Activated naive CD8-positive, alpha-beta T cell treated with anti-CD3 and anti-CD28 coated beads for 36 hours (primary cell): ENCODE measurements around the gene SLC6A3. TPM values are rescaled to one million over a fixed set of nuclear protein-coding genes. Genes with fewer than 3 reads are reported as not detected.

Experiments
- DNase-seq: peaks from one replicate; pipeline ENCODE4 v3.0.0; 2021
- H3K27ac Mint-ChIP-seq: one replicate; pipeline ENCODE4 v1.8.0; 2022; ENCODE audit warnings: mild to moderate bottlenecking, moderate library complexity, mixed read lengths
- H3K27me3 Mint-ChIP-seq: one replicate; pipeline ENCODE4 v1.8.0; 2022; ENCODE audit warnings: mild to moderate bottlenecking, mixed read lengths
- H3K36me3 Mint-ChIP-seq: one replicate; pipeline ENCODE4 v1.8.0; 2021; ENCODE audit warnings: mild to moderate bottlenecking, mixed read lengths
- H3K4me1 Mint-ChIP-seq: one replicate; pipeline ENCODE4 v1.8.0; 2021; ENCODE audit warnings: mixed read lengths
- H3K4me3 Mint-ChIP-seq: one replicate; pipeline ENCODE4 v1.8.0; 2022; ENCODE audit warnings: mild to moderate bottlenecking, moderate library complexity, mixed read lengths
- H3K9me3 Mint-ChIP-seq: one replicate; pipeline ENCODE4 v1.8.0; 2022; ENCODE audit warnings: mixed read lengths
- total RNA-seq, 2 experiments: library from RNA; stranded (reverse); gene quantifications; one replicate each; pipeline ENCODE4 v1.2.3, GENCODE V29; 2021

The SLC6A3 gene
- total RNA-seq, 2 experiments from 2014 or later = not detected

DNA sequence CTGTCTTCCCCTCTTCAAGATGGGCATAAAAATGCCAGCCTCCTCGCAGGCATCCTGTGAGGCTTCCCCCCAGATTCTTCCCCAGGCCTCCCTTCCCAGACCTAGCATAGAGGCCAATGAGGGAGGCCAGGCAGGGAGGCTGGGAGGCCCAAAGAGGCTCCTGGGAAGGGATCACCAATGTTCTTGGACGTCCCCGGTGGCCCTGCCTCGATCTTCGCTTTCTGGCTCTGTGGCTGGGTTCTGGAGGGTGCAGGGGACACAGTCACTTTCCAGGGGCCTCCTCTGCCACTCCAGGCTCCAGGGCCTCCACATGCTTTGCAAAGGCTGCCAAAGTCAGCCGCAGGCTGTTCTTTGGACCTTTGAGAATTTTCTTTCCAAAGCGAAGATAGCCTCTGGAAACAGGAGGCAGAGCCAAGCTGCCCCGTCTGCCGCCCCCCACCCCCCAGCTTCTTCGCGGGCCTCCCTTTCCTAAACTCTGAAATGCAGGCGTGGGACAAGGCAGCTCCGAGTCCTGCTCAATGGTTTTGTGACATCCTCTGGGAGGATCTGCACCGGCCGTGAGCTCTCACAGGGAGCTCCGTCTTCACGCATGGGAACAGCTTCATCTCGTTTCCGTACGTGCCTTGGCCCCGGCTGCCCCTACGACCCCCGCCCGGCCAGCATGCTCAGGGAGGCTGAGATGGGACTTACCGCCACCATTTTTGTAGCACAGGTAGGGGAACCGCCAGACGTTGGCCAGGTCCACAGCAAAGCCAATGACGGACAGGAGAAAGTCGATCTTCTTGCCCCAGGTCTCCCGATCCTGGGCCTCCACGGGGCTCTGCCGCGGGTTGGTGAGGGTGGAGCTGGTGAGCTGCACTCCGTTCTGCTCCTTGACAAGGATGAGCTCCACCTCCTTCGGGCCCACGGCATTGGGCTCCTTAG is 2.8 kb downstream of the SLC6A3 start:
- peaks cover 4% of the 10 kb centered on the region for H3K9me3 Mint-ChIP-seq
- no peak for DNase-seq
- peaks cover 4% of the 10 kb centered on the region for H3K36me3 Mint-ChIP-seq
- H3K27ac Mint-ChIP-seq = no peak overlapping the region
- H3K4me1 Mint-ChIP-seq = peaks cover 11% of the 10 kb centered on the region
- H3K4me3 Mint-ChIP-seq = no peak overlapping the region
- peaks cover 62% of the 10 kb centered on the region for H3K27me3 Mint-ChIP-seq

DNA sequence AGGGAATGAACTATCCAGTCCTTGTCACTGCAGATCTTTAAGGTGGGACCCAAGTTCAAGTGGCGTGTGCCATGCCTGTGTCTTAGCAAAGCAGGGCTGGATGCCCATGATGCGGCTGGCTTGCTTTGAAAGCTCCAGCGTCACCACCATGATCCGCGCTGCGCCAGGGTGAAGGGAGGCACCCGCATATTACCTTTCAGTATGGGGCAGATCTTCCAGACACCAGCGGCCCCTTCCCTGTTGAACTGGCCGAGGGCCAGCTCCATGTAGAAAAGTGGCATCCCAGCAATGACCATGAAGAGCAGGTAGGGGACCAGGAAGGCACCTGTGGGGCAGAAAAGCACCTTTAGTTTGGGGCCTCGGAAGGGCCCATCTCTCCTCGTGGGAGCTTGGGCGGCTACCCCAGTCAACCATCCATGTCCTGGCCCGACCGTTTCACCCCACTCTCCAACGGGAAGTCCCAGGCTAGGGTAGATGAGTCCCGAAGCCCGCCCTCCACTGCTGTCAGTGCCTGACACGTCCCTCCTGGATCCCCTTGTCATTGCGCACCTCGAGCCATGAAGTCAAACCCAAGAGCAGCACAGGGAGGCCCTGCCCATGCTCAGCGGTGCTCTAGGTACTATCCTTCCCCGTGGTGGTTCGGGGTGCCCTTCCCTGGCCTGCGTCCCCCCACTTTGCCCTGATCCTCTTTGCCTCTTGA is 3.9 kb downstream of the SLC6A3 start:
- no peak for DNase-seq
- Mint-ChIP-seq H3K4me1 (peaks cover 5% of the 10 kb centered on the region), H3K27ac (no peak overlapping the region), H3K36me3 (peaks cover 4% of the 10 kb centered on the region), H3K4me3 (no peak overlapping the region), H3K27me3 (peaks cover 55% of the 10 kb centered on the region), H3K9me3 (peaks cover 4% of the 10 kb centered on the region)

DNA sequence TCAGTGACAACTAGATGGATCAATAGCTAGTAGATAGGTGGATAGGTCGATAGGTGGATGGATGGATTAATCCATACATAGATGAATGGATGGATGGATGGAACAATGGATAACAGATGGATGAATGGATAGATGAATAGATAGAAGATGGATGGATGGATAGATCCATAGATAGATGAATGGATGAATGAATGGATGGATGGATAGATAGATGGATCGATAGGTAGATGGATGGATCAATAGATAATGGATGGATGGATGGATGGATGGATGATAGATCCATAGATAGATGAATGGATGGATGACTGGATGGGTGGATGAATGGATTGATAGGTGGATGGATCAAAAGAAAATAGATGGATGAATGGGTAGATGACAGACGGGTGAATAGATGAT is 5.1 kb downstream of the SLC6A3 start:
- Mint-ChIP-seq H3K27ac (no peak overlapping the region), H3K4me3 (no peak overlapping the region), H3K9me3 (peaks cover 4% of the 10 kb centered on the region), H3K4me1 (peaks cover 5% of the 10 kb centered on the region), H3K36me3 (peaks cover 4% of the 10 kb centered on the region), H3K27me3 (peaks cover 53% of the 10 kb centered on the region)
- no peak for DNase-seq

- peaks cover 49% of the 10 kb centered on the region for H3K27me3 Mint-ChIP-seq
- no peak overlapping the region for H3K27ac Mint-ChIP-seq
- peaks cover 5% of the 10 kb centered on the region for H3K4me1 Mint-ChIP-seq
- H3K36me3 Mint-ChIP-seq = peaks cover 4% of the 10 kb centered on the region
- peaks cover 4% of the 10 kb centered on the region for H3K9me3 Mint-ChIP-seq
- H3K4me3 Mint-ChIP-seq = no peak overlapping the region
- DNase-seq = no peak
Measured at GRCh38 chr5:1439388-1440097, 5.7 kb downstream of the SLC6A3 start.

- Mint-ChIP-seq H3K36me3 (peaks cover 4% of the 10 kb centered on the region), H3K27ac (no peak overlapping the region), H3K27me3 (peaks cover 43% of the 10 kb centered on the region), H3K4me3 (no peak overlapping the region), H3K4me1 (no peaks in the 10 kb centered on the region), H3K9me3 (peaks cover 4% of the 10 kb centered on the region)
- no peak for DNase-seq
Measured at GRCh38 chr5:1438871-1439270, 6.4 kb downstream of the SLC6A3 start.

DNA sequence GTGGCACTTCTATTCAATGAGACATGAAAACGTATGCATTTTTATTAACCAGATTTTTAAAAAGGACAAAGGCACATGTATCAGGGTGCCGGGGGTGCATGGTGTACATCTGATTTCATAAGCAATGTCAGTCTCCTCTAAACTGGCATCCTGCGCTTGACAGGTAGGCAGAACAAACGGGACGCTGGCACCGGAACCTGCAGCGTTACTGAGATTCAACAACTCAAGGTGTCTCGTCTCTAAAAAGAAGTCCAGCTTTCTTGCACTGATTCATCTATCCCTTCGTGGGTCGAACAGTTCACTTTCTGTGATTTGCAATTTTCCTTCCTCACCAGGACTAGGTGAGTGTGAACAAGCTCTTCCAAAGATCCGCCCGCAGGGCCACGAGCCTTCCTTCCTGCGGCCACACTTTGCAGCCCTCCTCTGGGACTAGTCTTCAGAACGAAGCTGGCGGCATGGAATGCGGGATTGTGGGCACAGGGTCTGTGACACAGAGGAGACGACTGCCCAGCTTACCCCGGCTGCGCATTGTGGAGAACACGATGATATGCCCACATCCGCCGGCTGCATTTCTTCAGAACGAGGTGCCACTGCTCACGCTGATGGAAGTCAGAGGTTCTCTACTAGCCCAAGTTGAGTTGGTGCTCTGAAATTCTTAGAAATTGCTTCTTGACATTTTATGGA is 7.2 kb downstream of the SLC6A3 start:
- no peak overlapping the region for H3K4me3 Mint-ChIP-seq
- peaks cover 34% of the 10 kb centered on the region for H3K27me3 Mint-ChIP-seq
- no peak for DNase-seq
- H3K27ac Mint-ChIP-seq = no peak overlapping the region
- H3K4me1 Mint-ChIP-seq = no peaks in the 10 kb centered on the region
- peaks cover 4% of the 10 kb centered on the region for H3K36me3 Mint-ChIP-seq
- H3K9me3 Mint-ChIP-seq = peaks cover 4% of the 10 kb centered on the region

DNA sequence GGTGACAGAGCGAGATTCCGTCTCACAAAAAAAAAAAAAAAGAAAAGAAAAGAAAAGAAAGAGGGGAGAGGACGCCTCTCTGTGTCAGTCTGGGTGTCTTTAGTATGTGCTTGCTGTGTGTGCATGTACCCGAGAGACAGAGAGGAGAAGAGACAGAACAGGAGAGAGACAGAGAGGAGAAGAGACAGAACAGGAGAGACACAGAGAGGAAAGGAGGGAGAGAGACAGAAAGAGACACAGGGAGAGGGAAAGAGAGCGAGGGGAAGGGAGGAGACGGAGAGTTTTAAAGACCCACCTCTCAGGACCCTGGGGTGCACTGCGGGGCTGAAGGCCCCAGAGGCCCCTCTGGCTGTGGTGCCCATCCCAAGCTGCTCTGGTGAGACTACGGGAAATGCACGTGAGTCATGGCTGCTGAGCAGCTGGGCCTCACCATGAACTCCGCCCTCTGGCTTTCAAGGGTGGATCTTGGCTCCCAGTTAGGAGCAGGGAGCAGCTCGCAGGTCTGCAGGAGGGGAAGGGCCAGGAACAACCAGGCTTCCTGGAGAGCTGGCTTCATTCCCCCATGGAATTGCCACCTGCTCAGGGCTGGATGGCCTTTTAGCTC is 7.9 kb downstream of the SLC6A3 start:
- Mint-ChIP-seq H3K9me3 (peaks cover 4% of the 10 kb centered on the region), H3K36me3 (peaks cover 4% of the 10 kb centered on the region), H3K4me1 (no peaks in the 10 kb centered on the region), H3K4me3 (no peak overlapping the region), H3K27ac (no peak overlapping the region), H3K27me3 (peaks cover 27% of the 10 kb centered on the region)
- no peak for DNase-seq

GRCh38 chr5:1436681-1437080 is 8.6 kb downstream of the SLC6A3 start:
- H3K9me3 Mint-ChIP-seq = peaks cover 4% of the 10 kb centered on the region
- no peak overlapping the region for H3K27ac Mint-ChIP-seq
- H3K27me3 Mint-ChIP-seq = peaks cover 22% of the 10 kb centered on the region
- no peak for DNase-seq
- H3K4me3 Mint-ChIP-seq = no peak overlapping the region
- no peaks in the 10 kb centered on the region for H3K4me1 Mint-ChIP-seq
- peaks cover 4% of the 10 kb centered on the region for H3K36me3 Mint-ChIP-seq

GRCh38 chr5:1436036-1436435 is 9.2 kb downstream of the SLC6A3 start:
- peaks cover 4% of the 10 kb centered on the region for H3K9me3 Mint-ChIP-seq
- H3K36me3 Mint-ChIP-seq = peaks cover 4% of the 10 kb centered on the region
- peaks cover 17% of the 10 kb centered on the region for H3K27me3 Mint-ChIP-seq
- H3K4me1 Mint-ChIP-seq = no peaks in the 10 kb centered on the region
- H3K27ac Mint-ChIP-seq = no peak overlapping the region
- no peak overlapping the region for H3K4me3 Mint-ChIP-seq
- no peak for DNase-seq

DNA sequence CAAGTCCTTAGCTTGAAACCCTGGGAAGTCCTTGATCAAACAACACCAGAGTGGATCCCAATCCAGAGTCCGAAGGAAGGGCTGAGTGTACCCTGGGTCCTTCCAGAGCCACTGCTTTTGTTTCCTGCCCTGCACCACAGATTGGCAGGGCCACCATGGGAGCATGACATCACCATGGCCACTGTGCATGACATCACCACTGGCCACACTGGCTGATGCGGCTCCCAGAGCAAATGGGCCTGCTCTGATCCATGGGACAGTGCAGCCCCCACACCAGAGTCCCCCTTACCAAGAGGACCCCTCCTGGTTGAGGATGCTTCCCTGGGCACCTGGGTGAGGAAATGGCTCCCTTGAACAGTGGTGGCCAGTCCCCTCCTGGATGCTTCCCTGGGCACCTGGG is 9.9 kb downstream of the SLC6A3 start:
- Mint-ChIP-seq H3K4me1 (no peaks in the 10 kb centered on the region), H3K27me3 (peaks cover 11% of the 10 kb centered on the region), H3K36me3 (peaks cover 4% of the 10 kb centered on the region), H3K9me3 (peaks cover 4% of the 10 kb centered on the region), H3K27ac (no peak overlapping the region), H3K4me3 (no peak overlapping the region)
- no peak for DNase-seq

GRCh38 chr5:1432296-1432695 is 12.9 kb downstream of the SLC6A3 start:
- no peak overlapping the region for H3K4me3 Mint-ChIP-seq
- H3K27ac Mint-ChIP-seq = no peak overlapping the region
- peaks cover 2% of the 10 kb centered on the region for H3K36me3 Mint-ChIP-seq
- no peaks in the 10 kb centered on the region for H3K4me1 Mint-ChIP-seq
- H3K27me3 Mint-ChIP-seq = peaks cover 3% of the 10 kb centered on the region
- no peak for DNase-seq
- H3K9me3 Mint-ChIP-seq = peaks cover 11% of the 10 kb centered on the region

- H3K27me3 Mint-ChIP-seq = no peaks in the 10 kb centered on the region
- no peak overlapping the region for H3K27ac Mint-ChIP-seq
- peaks cover 13% of the 10 kb centered on the region for H3K9me3 Mint-ChIP-seq
- H3K4me3 Mint-ChIP-seq = no peak overlapping the region
- H3K4me1 Mint-ChIP-seq = no peaks in the 10 kb centered on the region
- DNase-seq = no peak
- peaks cover 2% of the 10 kb centered on the region for H3K36me3 Mint-ChIP-seq
Measured at GRCh38 chr5:1431896-1432295, 13.3 kb downstream of the SLC6A3 start.

GRCh38 chr5:1431021-1431811 is 14.0 kb downstream of the SLC6A3 start:
- H3K36me3 Mint-ChIP-seq = peaks cover 2% of the 10 kb centered on the region
- H3K27me3 Mint-ChIP-seq = no peaks in the 10 kb centered on the region
- no peak for DNase-seq
- H3K4me3 Mint-ChIP-seq = no peak overlapping the region
- H3K4me1 Mint-ChIP-seq = no peaks in the 10 kb centered on the region
- H3K27ac Mint-ChIP-seq = no peak overlapping the region
- H3K9me3 Mint-ChIP-seq = peaks cover 18% of the 10 kb centered on the region
